HepG2 (cell line): ENCODE results near the gene KSR1. TPM values are rescaled to one million over a fixed set of nuclear protein-coding genes. Genes with fewer than 3 reads are reported as not detected.
"Not testable (repeated sequence)": the region's sequence is repeated elsewhere in the genome, so short reads cannot be mapped to it uniquely, and the experiment has no call there.

ENCODE experiments used
- ATAC-seq: fragments of 200-7000 bp; cut with Tn5 transposase; 3 replicates; pipeline ENCODE4 v1.9.1; 2020; ENCODE audit warnings: mild to moderate bottlenecking, moderate library complexity
- BruUV-seq: library from RNA; stranded (reverse); fragments of 400-500 nt; replicated peaks from 2 replicates; lab custom pipeline; 2021; lab: Mats Ljungman, UMichigan
- CTCF ChIA-PET: fragments of 300-600 bp; formaldehyde crosslinking; extraction: SDS; loops from one replicate; lab custom pipeline; 2021; ENCODE audit warnings: low total read pairs, inconsistent platforms, low intra/inter-chr PET ratio; lab: Yijun Ruan, JAX
- POLR2A ChIA-PET: fragments of 350-600 bp; sonication (Branson Sonifier 250); formaldehyde crosslinking; loops from one replicate; lab custom pipeline; 2020; ENCODE audit warnings: antibody characterized with exemption, inconsistent platforms; lab: Yijun Ruan, JAX
- DNase-seq: peaks from one replicate; pipeline ENCODE4 v3.0.0-alpha.2; 2015; ENCODE audit warnings: low spot score
- FAIRE-seq: peaks from 3 replicates; lab custom pipeline; 2011; peaks lifted over from hg19 to GRCh38; lab: Jason Lieb, UNC
- H2AFZ ChIP-seq: one replicate; pipeline ENCODE4 v1.6.1; 2011; ENCODE audit warnings: low read length, inconsistent platforms
- H3K27ac ChIP-seq: fragments of 300-600 bp; 3 replicates; pipeline ENCODE4 v1.8.0; 2011; ENCODE audit warnings: mixed run types, mild to moderate bottlenecking, mixed read lengths, low read length, inconsistent platforms; ENCODE audit not compliant: insufficient read depth; ENCODE audit errors: extremely low read length
- H3K27me3 ChIP-seq, 2 experiments: fragments of 200-600 bp in 1 of 2; 2 replicates in 1 of 2; 3 replicates in 1 of 2; pipeline versions ENCODE4 v1.6.0 to v1.8.0; 2011; ENCODE audit warnings: low read length in 2 of 2, mild to moderate bottlenecking in 2 of 2, moderate library complexity in 2 of 2, inconsistent platforms in 1 of 2; ENCODE audit not compliant: insufficient read depth in 2 of 2, control insufficient read depth in 1 of 2
- H3K36me3 ChIP-seq, 2 experiments: fragments of 200-600 bp in 1 of 2; replicated peaks in 1 of 2; 2 replicates in 1 of 2; 3 replicates in 1 of 2; pipeline versions ENCODE4 v1.5.1 to v1.8.0; 2011; ENCODE audit warnings: low read length in 2 of 2, inconsistent platforms in 1 of 2; ENCODE audit not compliant: insufficient read depth in 2 of 2, control insufficient read depth in 1 of 2
- H3K4me1 ChIP-seq: 2 replicates; pipeline ENCODE4 v1.5.1; 2012; ENCODE audit warnings: low read length, inconsistent platforms; ENCODE audit not compliant: insufficient read depth
- H3K4me2 ChIP-seq: 2 replicates; pipeline ENCODE4 v1.6.0; 2011; ENCODE audit warnings: low read depth, low read length, inconsistent platforms
- H3K4me3 ChIP-seq, 3 experiments: fragments of 200-600 bp in 1 of 3; sonication (generic), shearing (Covaris generic) in 1 of 3; replicated peaks in 1 of 3; 2 replicates each; pipeline ENCODE4 v1.5.1; 2011 to 2016; ENCODE audit warnings: low read length in 3 of 3, inconsistent platforms in 2 of 3, low read depth in 2 of 3, mild to moderate bottlenecking in 2 of 3, control low read depth in 1 of 3, mixed read lengths in 1 of 3; ENCODE audit not compliant: insufficient read depth in 1 of 3
- H3K79me2 ChIP-seq: one replicate; pipeline ENCODE4 v1.6.1; 2011; ENCODE audit warnings: low read length, inconsistent platforms; ENCODE audit not compliant: insufficient read depth
- H3K9ac ChIP-seq: 2 replicates; pipeline ENCODE4 v1.6.0; 2011; ENCODE audit warnings: mild to moderate bottlenecking, low read depth, low read length, inconsistent platforms; ENCODE audit not compliant: insufficient read depth
- H3K9me3 ChIP-seq: 2 replicates; pipeline ENCODE4 v1.5.1; 2012; ENCODE audit warnings: mild to moderate bottlenecking, low read length
- H4K20me1 ChIP-seq: 2 replicates; pipeline ENCODE4 v1.6.0; 2011; ENCODE audit warnings: inconsistent platforms, mild to moderate bottlenecking, low read length, moderate library complexity; ENCODE audit not compliant: insufficient read depth
- HNRNPH1 ChIP-seq: fragments of 200-400 bp; formaldehyde crosslinking; optimal IDR thresholded peaks from 2 replicates; pipeline ENCODE3; 2017; ENCODE audit warnings: mild to moderate bottlenecking, low read depth, low read length
- KMT2A ChIP-seq: sonication (generic); formaldehyde crosslinking; IDR thresholded peaks from 2 replicates; pipeline ENCODE4 v1.4.0; 2020; ENCODE audit warnings: missing genetic modification reagents
- NCOR1 ChIP-seq: fragments of 200-600 bp; sonication (generic); IDR thresholded peaks from 2 replicates; pipeline ENCODE4 v1.7.0; 2017; ENCODE audit warnings: antibody characterized with exemption, low read length, borderline replicate concordance
- NFIB ChIP-seq: sonication (generic); formaldehyde crosslinking; IDR thresholded peaks from 2 replicates; pipeline ENCODE4 v1.9.0; 2021; ENCODE audit warnings: missing genetic modification reagents, mild to moderate bottlenecking, borderline replicate concordance
- SSRP1 ChIP-seq: IDR thresholded peaks from 2 replicates; pipeline ENCODE4 v1.6.1; 2016; ENCODE audit warnings: control low read depth
- ZMYM4 ChIP-seq: sonication (generic); formaldehyde crosslinking; IDR thresholded peaks from 2 replicates; pipeline ENCODE4 v1.8.1; 2023; ENCODE audit warnings: mild to moderate bottlenecking, missing genetic modification reagents
- WGBS: methylation state at CpG from one replicate; pipeline ENCODE4 v1.1.6; 2017; ENCODE audit warnings: low lambda C conversion rate; 5-methylcytosine and 5-hydroxymethylcytosine counted together
- in situ Hi-C: cut with HindIII; loops from 2 replicates; pipeline ENCODE4 v1.10.0; 2017; ENCODE audit warnings: low pct_unique_long_range_greater_than_20kb; ENCODE audit not compliant: extremely low pct_ligation_motif_present
- intact Hi-C: fragments of 100-400 bp; cut with micrococcal nuclease; formaldehyde crosslinking; loops from one replicate; pipeline ENCODE4 v1.10.0; 2022; ENCODE audit not compliant: unreplicated experiment
- polyA plus RNA-seq, 8 experiments: library from polyadenylated mRNA; depleted of rRNA in 3 of 8; stranded (reverse) in 7 of 8; unstranded in 1 of 8; fragments of >200 nt; fragmentation: Illumina TruSeq in 4 of 8; extraction: Trizol in 4 of 8; gene quantifications; 2 replicates each; pipeline versions ENCODE4 v1.2.1 to v1.2.3, GENCODE V29; 2011 to 2016; ENCODE audit warnings: low read depth in 4 of 8, missing spikeins in 1 of 8, mixed read lengths in 1 of 8; ENCODE audit not compliant: insufficient read depth in 1 of 8
- total RNA-seq, 5 experiments: library from RNA; depleted of rRNA; stranded (reverse); fragments of >200 nt; fragmentation: Illumina TruSeq; extraction: Trizol; gene quantifications; 2 replicates each; pipeline ENCODE4 v1.2.3, GENCODE V29; 2016; ENCODE audit warnings: low read depth in 1 of 5
- TF ChIP-seq, protein P1 (sequence below): sonication (generic); formaldehyde crosslinking; IDR thresholded peaks from 2 replicates; pipeline ENCODE4 v1.4.0; 2020; ENCODE audit warnings: missing genetic modification reagents

Gene KSR1
- total and polyA plus RNA-seq, 2 of the 13 experiments (the other 11 are each of a cell fraction or from before 2014, with no cell fraction given): 10.1 to 16.6 TPM

GRCh38 chr17:27435431-27436070 lies 20.7 kb upstream of the KSR1 start:
- FAIRE-seq, BruUV-seq, H3K9ac ChIP-seq, H3K27ac ChIP-seq, intact Hi-C loops, H3K4me3 ChIP-seq, H3K79me2 ChIP-seq, DNase-seq, ATAC-seq, H2AFZ ChIP-seq, CTCF ChIA-PET, H3K4me1 ChIP-seq, H3K4me2 ChIP-seq, in situ Hi-C loops, H3K27me3 ChIP-seq, POLR2A ChIA-PET, H3K36me3 ChIP-seq, H3K9me3 ChIP-seq, H4K20me1 ChIP-seq: not testable (repeated sequence)
- 22% methylated on average over 6 of the region's 6 CpGs for WGBS

- intact Hi-C loops: no loop called here
These were observed 17.8 kb upstream of the KSR1 start for GRCh38 chr17:27438348-27438998.

More at GRCh38 chr17:27438348-27438998, 17.8 kb upstream of the KSR1 start:
- no peak for ATAC-seq
- no TSS peak for BruUV-seq
- no peak for FAIRE-seq
- H3K79me2 ChIP-seq: no peaks in the 10 kb centered on the region
- no peaks in the 10 kb centered on the region for H3K36me3 ChIP-seq
- no peak for DNase-seq
- no peak for TF ChIP-seq NCOR1
- TF ChIP-seq SSRP1 (CRISPR knock-in tag): no peak
- no peak for TF ChIP-seq NFIB (CRISPR knock-in tag)
- TF ChIP-seq HNRNPH1: no peak
- TF ChIP-seq KMT2A (CRISPR knock-in tag): no peak
- TF ChIP-seq ZMYM4 (CRISPR knock-in tag): no peak
- TF ChIP-seq, protein P1, sequence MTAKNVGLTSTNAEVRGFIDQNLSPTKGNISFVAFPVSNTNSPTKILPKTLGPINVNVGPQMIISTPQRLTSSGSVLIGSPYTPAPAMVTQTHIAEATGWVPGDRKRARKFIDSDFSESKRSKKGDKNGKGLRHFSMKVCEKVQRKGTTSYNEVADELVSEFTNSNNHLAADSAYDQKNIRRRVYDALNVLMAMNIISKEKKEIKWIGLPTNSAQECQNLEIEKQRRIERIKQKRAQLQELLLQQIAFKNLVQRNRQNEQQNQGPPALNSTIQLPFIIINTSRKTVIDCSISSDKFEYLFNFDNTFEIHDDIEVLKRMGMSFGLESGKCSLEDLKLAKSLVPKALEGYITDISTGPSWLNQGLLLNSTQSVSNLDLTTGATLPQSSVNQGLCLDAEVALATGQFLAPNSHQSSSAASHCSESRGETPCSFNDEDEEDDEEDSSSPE (CRISPR knock-in tag): no peak
- TF ChIP-seq, all 625 proteins: peak for 0
- no peak overlapping the region for H3K27ac ChIP-seq
- H3K27me3 ChIP-seq: no peaks in the 10 kb centered on the region; a peak in 2 of 5 replicates
- no peaks in the 10 kb centered on the region for H3K9me3 ChIP-seq
- in situ Hi-C loops: no loop called here
- no peaks in the 10 kb centered on the region for H3K4me1 ChIP-seq
- WGBS: 83% methylated on average over 10 of the region's 10 CpGs
- H3K4me3 ChIP-seq: no peak overlapping the region
- H4K20me1 ChIP-seq: no peaks in the 10 kb centered on the region
- CTCF ChIA-PET: no interaction called here
- H2AFZ ChIP-seq: no peak overlapping the region
- H3K9ac ChIP-seq: no peak overlapping the region
- no peak overlapping the region for H3K4me2 ChIP-seq
- POLR2A ChIA-PET: no interaction called here
